AG10803 (cell line): Measurements from ENCODE around the gene PCDH18.
A peak's percentile ranks its signal among the peaks of the same experiment; 100 is the strongest.
"Not testable (repeated sequence)": the region's sequence is repeated elsewhere in the genome, so short reads cannot be mapped to it uniquely, and the experiment has no call there.

ENCODE experiments used
- DNase-seq: peaks from one replicate; pipeline ENCODE4 v3.0.0; 2010; ENCODE audit warnings: low read depth
- H3K4me3 ChIP-seq: 2 replicates; pipeline ENCODE4 v1.5.1; 2011; ENCODE audit warnings: mild to moderate bottlenecking, low read length, control low read depth
- CTCF ChIP-seq: conservative IDR thresholded peaks from 2 replicates; pipeline ENCODE4 v1.5.1; 2011; ENCODE audit warnings: mild to moderate bottlenecking, low read length, control low read depth, inconsistent platforms

PCDH18 gene

GRCh38 chr4:137529432-137529831, 2.9 kb downstream of the PCDH18 start:
- no peak for DNase-seq
- no peak for TF ChIP-seq CTCF
- H3K4me3 ChIP-seq = peak overlapping the region; percentile 90

- no peak for TF ChIP-seq CTCF
- DNase-seq = no peak
- H3K4me3 ChIP-seq = peak overlapping the region; percentile 90
Measured at GRCh38 chr4:137528673-137529072, 3.6 kb downstream of the PCDH18 start.

- H3K4me3 ChIP-seq = peak overlapping the region; percentile 90
- peak; percentile 24 for DNase-seq
- no peak for TF ChIP-seq CTCF
Measured at GRCh38 chr4:137526681-137527080, 5.6 kb downstream of the PCDH18 start.

- peak; percentile 85 for DNase-seq
- TF ChIP-seq CTCF = no peak
- peak overlapping the region; percentile 90 for H3K4me3 ChIP-seq
Measured at GRCh38 chr4:137524725-137525369, 7.4 kb downstream of the PCDH18 start.

- DNase-seq = no peak
- no peak for TF ChIP-seq CTCF
Measured at GRCh38 chr4:137523329-137523728, 9.0 kb downstream of the PCDH18 start.

GRCh38 chr4:137521053-137521452, 11.2 kb downstream of the PCDH18 start:
- TF ChIP-seq CTCF = no peak
- no peak for DNase-seq
- H3K4me3 ChIP-seq = no peak overlapping the region

More at GRCh38 chr4:137523329-137523728, 9.0 kb downstream of the PCDH18 start:
- H3K4me3 ChIP-seq = no peak overlapping the region

GRCh38 chr4:137519406-137519805, 12.9 kb downstream of the PCDH18 start:
- DNase-seq = peak; percentile 65
- no peak overlapping the region for H3K4me3 ChIP-seq
- TF ChIP-seq CTCF = no peak

GRCh38 chr4:137517323-137517722, 15.0 kb downstream of the PCDH18 start:
- DNase-seq, H3K4me3 ChIP-seq: not testable (repeated sequence)
